ENCODE results near the gene ELOVL1.

Gene ELOVL1

GRCh38 chr1:43340559-43340958, 27.3 kb downstream of the ELOVL1 start:
- intact Hi-C loops (cut with DNase I): no loop called here
- no peak for DNase-seq

GRCh38 chr1:43339584-43340232, 28.1 kb downstream of the ELOVL1 start:
- intact Hi-C loops (cut with DNase I): no loop called here

GRCh38 chr1:43338001-43338400, 29.8 kb downstream of the ELOVL1 start:
- DNase-seq: peak in 1 of 42 donors; percentile 11
- intact Hi-C loops (cut with DNase I): no loop called here

More at GRCh38 chr1:43339584-43340232, 28.1 kb downstream of the ELOVL1 start:
- DNase-seq: peak in 2 of 42 donors; percentile 11 to 16

GRCh38 chr1:43337588-43337987, 30.2 kb downstream of the ELOVL1 start, which contains the start of gene MPL:
TSS of gene MPL (plus strand) at chr1:43337818. CDS start at chr1:43337849, 31 bp downstream.
- peak in 2 of 42 donors; percentile 13 to 23 for DNase-seq
- intact Hi-C loops (cut with DNase I): no loop called here

GRCh38 chr1:43334453-43335205, 33.2 kb downstream of the ELOVL1 start:
- peak in 2 of 42 donors; percentile 3 to 6 for DNase-seq
- intact Hi-C loops (cut with DNase I): no loop called here

GRCh38 chr1:43331688-43332087, 36.1 kb downstream of the ELOVL1 start:
- intact Hi-C loops (cut with DNase I): no loop called here
- peak in 2 of 42 donors; percentile 2 for DNase-seq

- peak in 4 of 42 donors; percentile 12 to 24 (median 16) for DNase-seq
- intact Hi-C loops (cut with DNase I): no loop called here
Measured at GRCh38 chr1:43329995-43330751, 37.6 kb downstream of the ELOVL1 start.

GRCh38 chr1:43327549-43328292, 40.1 kb downstream of the ELOVL1 start:
- intact Hi-C loops (cut with DNase I): no loop called here
- no peak for DNase-seq

GRCh38 chr1:43325381-43325780, 42.4 kb downstream of the ELOVL1 start:
- no peak for DNase-seq
- intact Hi-C loops (cut with DNase I): no loop called here

GRCh38 chr1:43324810-43325209, 43.0 kb downstream of the ELOVL1 start:
- DNase-seq: peak in 1 of 42 donors; percentile 2
- intact Hi-C loops (cut with DNase I): no loop called here

GRCh38 chr1:43322506-43322905, 45.3 kb downstream of the ELOVL1 start:
- intact Hi-C loops (cut with DNase I): no loop called here
- peak in 3 of 42 donors; percentile 4 to 16 (median 9) for DNase-seq

- peak in 4 of 42 donors; percentile 11 to 27 (median 23) for DNase-seq
- intact Hi-C loops (cut with DNase I): no loop called here
Measured at GRCh38 chr1:43321331-43321891, 46.4 kb downstream of the ELOVL1 start.

- peak in 4 of 42 donors; percentile 9 to 14 (median 12) for DNase-seq
- intact Hi-C loops (cut with DNase I): no loop called here
Measured at GRCh38 chr1:43319766-43320165, 48.0 kb downstream of the ELOVL1 start.

GRCh38 chr1:43319288-43319687, 48.5 kb downstream of the ELOVL1 start:
- intact Hi-C loops (cut with DNase I): no loop called here
- peak in 4 of 42 donors; percentile 16 to 39 (median 20) for DNase-seq

- peak in 1 of 42 donors; percentile 27 for DNase-seq
- intact Hi-C loops (cut with DNase I): no loop called here
Measured at GRCh38 chr1:43318831-43319230, 49.0 kb downstream of the ELOVL1 start.

- intact Hi-C loops (cut with DNase I): no loop called here
- DNase-seq: peak; percentile 43 to 92 (median 80)
Measured at GRCh38 chr1:43317817-43318471, 49.9 kb downstream of the ELOVL1 start.

- DNase-seq: peak in 4 of 42 donors; percentile 8 to 27 (median 22)
- intact Hi-C loops (cut with DNase I): no loop called here
Measured at GRCh38 chr1:43316738-43317520, 50.9 kb downstream of the ELOVL1 start.
